Measurements from ENCODE around the gene CPSF4L. TPM values are rescaled to one million over a fixed set of nuclear protein-coding genes. Genes with fewer than 3 reads are reported as not detected.

The CPSF4L gene
- total RNA-seq, 1 donor from 2014 or later = not detected

DNA sequence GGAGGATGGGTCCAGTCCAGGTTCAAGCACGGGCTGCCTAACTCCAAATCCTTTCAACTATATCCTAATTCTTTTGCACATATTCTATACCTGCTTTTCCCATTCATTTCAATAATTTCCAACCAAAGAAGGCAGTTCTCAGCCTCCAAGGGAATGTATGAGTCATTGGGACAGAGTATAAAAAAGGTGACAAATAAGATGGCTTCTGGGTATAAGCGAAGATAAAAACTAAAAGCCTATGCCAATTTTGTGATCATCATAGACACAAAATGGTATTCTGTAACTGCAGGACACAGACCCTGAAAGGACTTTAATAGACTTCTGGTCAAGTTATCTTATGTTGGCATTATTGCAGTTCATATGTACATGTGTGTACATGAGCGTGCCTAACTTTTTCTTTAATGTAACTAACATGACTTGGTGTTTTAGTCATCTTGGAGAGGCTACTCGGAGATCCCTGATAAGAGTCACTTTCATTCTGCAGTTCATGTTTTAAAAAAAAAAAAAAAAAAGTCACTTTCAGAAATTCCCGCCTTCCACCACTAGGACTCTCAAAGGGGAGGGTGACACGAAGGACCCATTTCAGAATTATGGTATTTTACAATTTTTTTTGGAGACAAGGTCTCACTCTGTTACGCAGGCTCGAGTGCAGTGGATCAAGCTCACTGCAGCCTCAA is 51.5 kb downstream of the CPSF4L start:
- intact Hi-C loops (cut with micrococcal nuclease) = no loop called here

GRCh38 chr17:73209436-73209835 is 52.2 kb downstream of the CPSF4L start:
- Histone ChIP-seq H3K4me1 (peaks cover 19% of the 10 kb centered on the region), H3K27me3 (ENCODE audit: low read depth) (no peaks in the 10 kb centered on the region), H3K4me3 (no peak overlapping the region), H3K9me3 (replicated peaks) (no peaks in the 10 kb centered on the region), H3K36me3 (peaks cover 61% of the 10 kb centered on the region), H3K27ac (replicated peaks) (no peak overlapping the region)
- no peak for TF ChIP-seq CTCF (IDR thresholded peaks at IDR 0.05; ENCODE audit: borderline replicate concordance)
- intact Hi-C loops (cut with micrococcal nuclease) = no loop called here
- DNase-seq = no peak

More for the DNA sequence above, 51.5 kb downstream of the CPSF4L start:
- Histone ChIP-seq H3K4me3 (no peak overlapping the region), H3K27me3 (ENCODE audit: low read depth) (no peaks in the 10 kb centered on the region), H3K36me3 (peaks cover 59% of the 10 kb centered on the region), H3K27ac (replicated peaks) (no peak overlapping the region), H3K4me1 (peaks cover 19% of the 10 kb centered on the region), H3K9me3 (replicated peaks) (no peaks in the 10 kb centered on the region)
- TF ChIP-seq CTCF (IDR thresholded peaks at IDR 0.05; ENCODE audit: borderline replicate concordance) = peak; percentile 35
- DNase-seq = no peak

DNA sequence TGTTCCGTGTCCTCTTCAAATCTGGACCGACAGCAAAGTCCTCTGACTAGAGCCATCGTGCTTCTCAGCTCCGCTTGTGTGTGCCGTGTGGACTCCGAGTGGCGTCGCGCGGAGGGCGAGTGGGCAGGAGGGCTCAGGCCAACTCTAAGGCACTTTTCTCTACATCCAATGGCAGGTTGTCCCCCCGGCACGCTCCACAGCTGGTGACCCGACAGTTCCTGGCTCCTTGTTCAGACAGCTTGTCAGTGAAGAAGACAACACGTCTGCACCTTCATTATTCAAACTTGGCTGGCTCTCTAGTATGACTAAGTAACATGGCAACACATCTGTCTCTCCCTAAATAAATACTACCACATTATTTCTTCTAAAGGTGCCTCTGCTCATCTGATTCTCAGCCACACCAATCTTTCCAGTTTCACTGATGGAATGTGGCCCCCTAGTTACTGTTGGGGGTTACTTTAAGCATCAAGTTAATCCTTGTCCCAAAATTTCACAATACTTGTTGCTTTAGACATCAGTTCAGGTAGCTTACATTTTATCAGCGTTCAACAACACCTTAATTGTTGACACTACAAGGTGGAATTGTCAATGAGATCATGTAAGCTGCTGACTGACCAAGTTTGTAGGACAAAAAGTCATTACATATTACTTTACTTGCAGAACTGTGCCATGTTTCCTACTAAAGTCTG is 53.4 kb downstream of the CPSF4L start:
- peaks cover 71% of the 10 kb centered on the region for H3K36me3 ChIP-seq
- H3K27ac ChIP-seq (replicated peaks) = peak overlapping the region; percentile 31
- intact Hi-C loops (cut with micrococcal nuclease) = no loop called here
- no peaks in the 10 kb centered on the region for H3K9me3 ChIP-seq (replicated peaks)
- no peak overlapping the region for H3K4me3 ChIP-seq
- no peaks in the 10 kb centered on the region for H3K27me3 ChIP-seq (ENCODE audit: low read depth)
- H3K4me1 ChIP-seq = peaks cover 31% of the 10 kb centered on the region
- no peak for TF ChIP-seq CTCF (IDR thresholded peaks at IDR 0.05; ENCODE audit: borderline replicate concordance)
- no peak for DNase-seq

- no peak overlapping the region for H3K27ac ChIP-seq (replicated peaks)
- no peaks in the 10 kb centered on the region for H3K9me3 ChIP-seq (replicated peaks)
These were observed 56.2 kb downstream of the CPSF4L start for GRCh38 chr17:73205459-73205961.

More at GRCh38 chr17:73205459-73205961, 56.2 kb downstream of the CPSF4L start:
- TF ChIP-seq CTCF (IDR thresholded peaks at IDR 0.05; ENCODE audit: borderline replicate concordance) = no peak
- H3K4me1 ChIP-seq = peaks cover 53% of the 10 kb centered on the region
- H3K4me3 ChIP-seq = no peak overlapping the region
- no peak for DNase-seq
- intact Hi-C loops (cut with micrococcal nuclease) = no loop called here
- H3K27me3 ChIP-seq (ENCODE audit: low read depth) = no peaks in the 10 kb centered on the region
- H3K36me3 ChIP-seq = peaks cover 94% of the 10 kb centered on the region

All from left ventricle myocardium inferior (tissue), 1 donor.